NCI-H82 treated with DMSO at 0.1 percent for 48 hours (cell line): ENCODE measurements around the gene IPO5.
A peak's percentile ranks its signal among the peaks of the same experiment; 100 is the strongest.

Source experiments
- DNase-seq: peaks from one replicate; lab custom pipeline; 2025; ENCODE audit not compliant: unreplicated experiment; lab: John Stamatoyannopoulos, UW

IPO5 gene

DNA sequence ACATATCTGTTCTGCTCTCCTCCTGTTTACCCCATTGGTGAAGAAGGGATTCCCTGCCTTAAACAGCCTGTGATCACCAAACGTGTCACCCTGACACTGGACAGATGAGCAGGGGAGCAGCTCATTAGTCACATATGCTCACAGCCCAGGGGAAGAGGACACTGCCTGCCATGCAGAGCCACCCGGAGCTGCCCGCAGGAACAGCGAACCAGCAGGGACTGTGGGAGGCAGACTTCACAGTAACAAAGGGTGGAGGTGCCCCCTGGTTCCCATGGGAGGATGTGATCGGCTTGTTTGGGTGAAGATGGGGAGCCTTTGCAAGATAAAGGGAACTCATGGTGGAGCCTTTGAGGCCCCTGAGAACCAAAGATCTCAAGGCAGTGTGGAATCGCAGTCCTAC, 100.8 kb downstream of the IPO5 start:
- no peak for DNase-seq

DNA sequence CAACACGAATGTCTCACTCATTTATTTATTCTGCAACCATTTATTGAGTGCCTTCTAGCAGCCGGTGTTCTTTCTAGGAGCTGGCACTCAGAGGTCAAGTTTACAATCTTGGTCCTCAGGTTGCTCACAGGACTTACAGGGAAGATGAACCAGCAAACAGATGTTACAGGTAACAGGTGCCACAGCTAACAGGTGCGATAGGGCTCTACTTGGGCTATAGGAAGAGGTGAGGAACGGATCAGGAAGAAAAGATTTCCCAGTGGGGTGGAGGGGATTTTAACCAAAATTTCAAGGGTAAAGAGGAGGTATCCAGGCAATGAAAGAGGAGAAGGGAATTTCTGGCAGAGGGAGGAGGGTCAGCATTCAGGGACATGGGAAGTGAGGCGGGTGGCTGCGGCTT, 102.1 kb downstream of the IPO5 start:
- no peak for DNase-seq

- DNase-seq = no peak
Measured at GRCh38 chr13:98056839-98057410, 103.5 kb downstream of the IPO5 start.

DNA sequence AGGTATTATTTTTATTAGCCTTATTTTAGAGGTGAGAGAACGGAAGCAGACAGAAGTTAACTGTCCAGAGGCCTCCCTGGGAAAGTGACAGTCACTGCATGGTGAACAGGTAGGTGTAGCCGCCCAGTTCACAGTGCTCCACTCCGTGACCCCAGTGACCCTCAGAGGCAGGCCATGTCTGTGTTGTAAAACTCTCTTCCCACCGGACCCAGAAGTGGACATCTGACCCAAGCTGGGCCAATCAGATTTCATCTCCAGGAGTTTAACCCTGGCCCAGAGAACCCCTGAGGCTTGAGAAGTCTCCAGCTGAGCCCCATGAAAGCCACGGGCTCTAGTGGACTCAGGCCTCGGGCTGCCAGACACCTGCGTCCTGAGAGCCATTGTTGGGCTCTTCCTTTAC, 105.8 kb downstream of the IPO5 start:
- DNase-seq = no peak

- no peak for DNase-seq
Measured at GRCh38 chr13:98060282-98060681, 106.8 kb downstream of the IPO5 start.

- no peak for DNase-seq
Measured at GRCh38 chr13:98065468-98065867, 112.0 kb downstream of the IPO5 start.

GRCh38 chr13:98066636-98067035, 113.2 kb downstream of the IPO5 start:
- DNase-seq = no peak

GRCh38 chr13:98068521-98068920, 115.0 kb downstream of the IPO5 start:
- DNase-seq = no peak

- DNase-seq = no peak
Measured at GRCh38 chr13:98069985-98070384, 116.5 kb downstream of the IPO5 start.

GRCh38 chr13:98071316-98071715, 117.8 kb downstream of the IPO5 start:
- DNase-seq = no peak

DNA sequence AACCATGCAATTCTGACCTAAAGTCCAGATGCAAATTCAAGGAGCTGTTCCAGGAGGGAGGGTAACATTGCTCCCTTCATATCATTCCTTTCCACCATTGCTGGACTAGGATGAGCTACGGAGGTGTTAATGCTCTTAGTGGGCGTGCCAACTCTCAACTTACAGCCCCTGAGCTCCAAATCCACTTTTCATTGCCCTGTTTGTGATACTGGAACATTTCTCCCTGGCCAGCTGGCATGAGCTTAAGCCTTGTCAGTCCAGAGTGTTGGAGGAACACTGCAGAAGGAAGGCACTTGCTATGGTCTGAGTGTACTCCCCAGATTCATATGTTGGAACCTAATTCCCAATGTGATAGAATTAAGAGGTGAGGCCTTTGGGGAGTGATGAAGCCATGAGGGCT, 119.0 kb downstream of the IPO5 start:
- peak; percentile 86 for DNase-seq
